Measurements from ENCODE around the gene CPSF3. TPM values are rescaled to one million over a fixed set of nuclear protein-coding genes. Genes with fewer than 3 reads are reported as not detected.

Gene CPSF3
- total and polyA plus RNA-seq, 2 of the 8 experiments (the other 6 are each of a cell fraction or from before 2014, with no cell fraction given): 44.5 to 93.3 TPM

GRCh38 chr2:9465170-9465569 lies 41.7 kb downstream of the CPSF3 start:
- Histone ChIP-seq H3K4ac (replicated peaks; ENCODE audit: insufficient read length, low read depth, low read length) (no peak overlapping the region), H3K9ac (replicated peaks in 1 of 4; ENCODE audit: extremely low read depth in 1 of 4, low read depth in 3 of 4, low read length in 3 of 4) (no peak overlapping the region), H2BK120ac (replicated peaks; ENCODE audit: low read depth, low read length) (no peak overlapping the region), H3K23ac (ENCODE audit: insufficient read length) (no peak overlapping the region), H2BK15ac (ENCODE audit: low read length) (no peak overlapping the region), H3K4me1 (replicated peaks in 1 of 4; ENCODE audit: control insufficient read depth in 3 of 4, insufficient read depth in 4 of 4, low read length in 3 of 4) (no peaks in the 10 kb centered on the region), H4K5ac (ENCODE audit: insufficient read length, low read depth, low read length) (no peak overlapping the region), H4K8ac (ENCODE audit: extremely low read depth, insufficient read depth, low read length) (no peak overlapping the region), H3K18ac (ENCODE audit: extremely low read depth, low read length) (no peak overlapping the region), H2AFZ (ENCODE audit: low read length) (no peak overlapping the region), H3K4me3 (ENCODE audit: extremely low read depth in 1 of 4, insufficient read depth in 2 of 4, low read depth in 3 of 4, low read length in 4 of 4) (no peak overlapping the region), H4K91ac (replicated peaks; ENCODE audit: insufficient read length, low read length) (no peak overlapping the region), H3K27me3 (replicated peaks in 1 of 4; ENCODE audit: control insufficient read depth in 3 of 4, extremely low read depth in 1 of 4, insufficient read depth in 3 of 4, low read length in 3 of 4) (no peaks in the 10 kb centered on the region), H3K14ac (ENCODE audit: insufficient read length) (no peak overlapping the region), H3K23me2 (ENCODE audit: low read depth, low read length) (no peaks in the 10 kb centered on the region), H3K79me2 (ENCODE audit: control insufficient read depth in 1 of 2, insufficient read depth in 2 of 2, low read length in 2 of 2) (no peaks in the 10 kb centered on the region), H4K20me1 (replicated peaks in 1 of 2; ENCODE audit: control insufficient read depth in 1 of 2, insufficient read depth in 2 of 2, low read length in 2 of 2) (peaks cover 2 to 6% of the 10 kb centered on the region in 2 experiments), H3K36me3 (ENCODE audit: control insufficient read depth in 2 of 4, insufficient read depth in 4 of 4, low read length in 3 of 4) (peaks cover 2 to 59% (median 23%) of the 10 kb centered on the region in 4 experiments; a peak in 6 of 8 replicates), H3K9me3 (ENCODE audit: insufficient read depth in 2 of 2, low read depth in 1 of 2, low read length in 1 of 2) (no peaks in the 10 kb centered on the region), H2AK5ac (ENCODE audit: low read depth, low read length) (no peak overlapping the region), H2BK20ac (ENCODE audit: low read length) (no peak overlapping the region), H3K56ac (replicated peaks; ENCODE audit: insufficient read length, low read depth, low read length) (no peak overlapping the region), H3K4me2 (ENCODE audit: insufficient read depth in 1 of 2, low read depth in 2 of 2, low read length in 2 of 2) (no peak overlapping the region), H2BK5ac (ENCODE audit: low read depth, low read length) (no peak overlapping the region), H2BK12ac (ENCODE audit: low read depth, low read length) (no peak overlapping the region), H3K27ac (ENCODE audit: low read depth, low read length) (no peak overlapping the region), H3K79me1 (ENCODE audit: low read depth, low read length) (no peaks in the 10 kb centered on the region)
- ChIA-PET POLR2A (ENCODE audit: partially characterized antibody) (no interaction called here), CTCF (ENCODE audit: partially characterized antibody) (interaction anchor here (1.4 kb wide), 1 partner anchor 10 kb away, joined by 4 read pairs; no protein-coding TSS in a partner anchor)
- DNase-seq (ENCODE audit: low read depth in 1 of 2, low spot score in 2 of 2) (no peak), FAIRE-seq (no peak)
- 86% methylated on average over 7 of the region's 7 CpGs; no CpG with 5 or more reads in 1 of the 2 experiments for WGBS, 2 experiments (ENCODE audit: extremely low coverage in 1 of 2, insufficient coverage in 1 of 2, insufficient read length in 1 of 2, insufficient replicate concordance in 2 of 2, low coverage in 1 of 2, low lambda C conversion rate in 2 of 2, missing lambda C conversion rate in 1 of 2)
- no peak for TF ChIP-seq TEAD4 (IDR thresholded peaks at IDR 0.05; ENCODE audit: low read depth, low read length)
- no peak for TF ChIP-seq MAX (IDR thresholded peaks at IDR 0.05)
- TF ChIP-seq BACH1 (IDR thresholded peaks at IDR 0.05; ENCODE audit: low read length): no peak
- TF ChIP-seq CHD2 (IDR thresholded peaks at IDR 0.05; ENCODE audit: low read length): no peak
- no peak for TF ChIP-seq POU5F1 (IDR thresholded peaks at IDR 0.05; ENCODE audit: low read depth, low read length)
- no peak for TF ChIP-seq RAD21 (IDR thresholded peaks at IDR 0.05 in 1 of 2, conservative IDR thresholded peaks at IDR 0.05 in 1 of 2; ENCODE audit: low read depth in 2 of 2, low read length in 2 of 2)
- TF ChIP-seq KDM5A (IDR thresholded peaks at IDR 0.05; ENCODE audit: low read length): no peak
- TF ChIP-seq ATF2 (IDR thresholded peaks at IDR 0.05; ENCODE audit: low read length): no peak
- TF ChIP-seq TAF7 (optimal IDR thresholded peaks at IDR 0.05; ENCODE audit: borderline replicate concordance, low read depth, low read length): no peak
- TF ChIP-seq MAFK (IDR thresholded peaks at IDR 0.05; ENCODE audit: low read depth, low read length): no peak
